H1 (cell line): ENCODE measurements around the gene ZBTB38.

Experiments
- ASH2L ChIP-seq: fragments of 200-600, 300-600 bp; sonication (generic); IDR thresholded peaks from one replicate; pipeline ENCODE4 v1.7.1; 2017; ENCODE audit warnings: low read length
- CREB1 ChIP-seq: IDR thresholded peaks from 2 replicates; pipeline ENCODE4 v1.6.1; 2012; ENCODE audit warnings: inconsistent platforms
- EZH2 ChIP-seq: fragments of 200-600 bp; sonication (generic); IDR thresholded peaks from 2 replicates; pipeline ENCODE4 v1.7.1; 2012; ENCODE audit warnings: low read depth, mild to moderate bottlenecking, moderate library complexity, low read length, inconsistent platforms; ENCODE audit not compliant: severe bottlenecking
- MAX ChIP-seq: IDR thresholded peaks from 2 replicates; pipeline ENCODE4 v1.6.1; 2012; ENCODE audit warnings: inconsistent platforms
- POLR2A ChIP-seq, 2 experiments: IDR thresholded peaks; 1 replicate in 1 of 2; 2 replicates in 1 of 2; pipeline ENCODE4 v1.6.1; 2011; ENCODE audit warnings: low read depth in 2 of 2, low read length in 2 of 2, mild to moderate bottlenecking in 2 of 2; ENCODE audit errors: control extremely low read depth in 1 of 2
- POLR2AphosphoS5 ChIP-seq: IDR thresholded peaks from 2 replicates; pipeline ENCODE4 v1.6.1; 2011; ENCODE audit warnings: low read depth, low read length
- SP2 ChIP-seq: IDR thresholded peaks from 2 replicates; pipeline ENCODE4 v1.6.1; 2012; ENCODE audit warnings: mild to moderate bottlenecking, low read length, inconsistent platforms
- SP4 ChIP-seq: IDR thresholded peaks from 2 replicates; pipeline ENCODE4 v1.6.1; 2012; ENCODE audit warnings: low read length, inconsistent platforms
- SUZ12 ChIP-seq: fragments of 200-600 bp; sonication (generic); IDR thresholded peaks from 2 replicates; pipeline ENCODE4 v1.6.1; 2012; ENCODE audit warnings: mild to moderate bottlenecking, inconsistent platforms, low read length, moderate library complexity, mixed read lengths
- TF ChIP-seq, protein P1 (sequence below), 3 experiments: IDR thresholded peaks; 1 replicate in 2 of 3; 2 replicates in 1 of 3; pipeline versions ENCODE4 v1.5.1 to v1.6.1; 2011; ENCODE audit warnings: low read length in 3 of 3, mild to moderate bottlenecking in 3 of 3, inconsistent platforms in 2 of 3, low read depth in 1 of 3, moderate library complexity in 1 of 3; ENCODE audit not compliant: insufficient read depth in 1 of 3; ENCODE audit errors: control extremely low read depth in 1 of 3
- TF ChIP-seq, protein P2 (sequence below): IDR thresholded peaks from 2 replicates; pipeline ENCODE4 v1.6.1; 2012; ENCODE audit warnings: low read length, inconsistent platforms

DNA sequence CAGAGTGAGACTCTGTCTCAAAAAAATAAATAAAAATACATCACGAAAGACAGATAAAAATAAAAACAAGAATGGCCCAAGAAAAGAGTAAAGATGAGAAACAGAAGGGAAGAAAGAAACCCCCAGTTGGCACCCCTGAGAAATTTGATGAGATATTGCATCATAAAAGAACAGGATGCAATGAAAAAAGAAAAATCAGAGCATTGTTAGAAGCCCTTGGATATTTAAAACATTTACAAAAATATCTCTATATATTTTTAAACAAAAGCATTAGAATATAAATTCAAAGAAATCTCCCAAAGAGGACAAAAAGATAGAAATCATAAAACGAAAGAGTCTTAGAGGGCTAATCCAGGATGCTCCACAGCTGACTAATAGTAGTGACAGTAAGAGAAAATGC lies 18.6 kb upstream of the ZBTB38 start:
- TF ChIP-seq, protein P1, sequence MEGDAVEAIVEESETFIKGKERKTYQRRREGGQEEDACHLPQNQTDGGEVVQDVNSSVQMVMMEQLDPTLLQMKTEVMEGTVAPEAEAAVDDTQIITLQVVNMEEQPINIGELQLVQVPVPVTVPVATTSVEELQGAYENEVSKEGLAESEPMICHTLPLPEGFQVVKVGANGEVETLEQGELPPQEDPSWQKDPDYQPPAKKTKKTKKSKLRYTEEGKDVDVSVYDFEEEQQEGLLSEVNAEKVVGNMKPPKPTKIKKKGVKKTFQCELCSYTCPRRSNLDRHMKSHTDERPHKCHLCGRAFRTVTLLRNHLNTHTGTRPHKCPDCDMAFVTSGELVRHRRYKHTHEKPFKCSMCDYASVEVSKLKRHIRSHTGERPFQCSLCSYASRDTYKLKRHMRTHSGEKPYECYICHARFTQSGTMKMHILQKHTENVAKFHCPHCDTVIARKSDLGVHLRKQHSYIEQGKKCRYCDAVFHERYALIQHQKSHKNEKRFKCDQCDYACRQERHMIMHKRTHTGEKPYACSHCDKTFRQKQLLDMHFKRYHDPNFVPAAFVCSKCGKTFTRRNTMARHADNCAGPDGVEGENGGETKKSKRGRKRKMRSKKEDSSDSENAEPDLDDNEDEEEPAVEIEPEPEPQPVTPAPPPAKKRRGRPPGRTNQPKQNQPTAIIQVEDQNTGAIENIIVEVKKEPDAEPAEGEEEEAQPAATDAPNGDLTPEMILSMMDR (IDR thresholded peaks at IDR 0.05; ENCODE audit: control extremely low read depth in 1 of 3, insufficient read depth in 1 of 3, low read depth in 1 of 3, low read length in 3 of 3) = no peak
- TF ChIP-seq POLR2A (IDR thresholded peaks at IDR 0.05; ENCODE audit: control extremely low read depth in 1 of 2, low read depth in 2 of 2, low read length in 2 of 2) = no peak
- no peak for TF ChIP-seq ASH2L
- TF ChIP-seq POLR2AphosphoS5 = no peak
- no peak for TF ChIP-seq CREB1
- no peak for TF ChIP-seq SUZ12
- TF ChIP-seq EZH2 = no peak
- no peak for TF ChIP-seq SP2
- no peak for TF ChIP-seq SP4
- TF ChIP-seq, protein P2, sequence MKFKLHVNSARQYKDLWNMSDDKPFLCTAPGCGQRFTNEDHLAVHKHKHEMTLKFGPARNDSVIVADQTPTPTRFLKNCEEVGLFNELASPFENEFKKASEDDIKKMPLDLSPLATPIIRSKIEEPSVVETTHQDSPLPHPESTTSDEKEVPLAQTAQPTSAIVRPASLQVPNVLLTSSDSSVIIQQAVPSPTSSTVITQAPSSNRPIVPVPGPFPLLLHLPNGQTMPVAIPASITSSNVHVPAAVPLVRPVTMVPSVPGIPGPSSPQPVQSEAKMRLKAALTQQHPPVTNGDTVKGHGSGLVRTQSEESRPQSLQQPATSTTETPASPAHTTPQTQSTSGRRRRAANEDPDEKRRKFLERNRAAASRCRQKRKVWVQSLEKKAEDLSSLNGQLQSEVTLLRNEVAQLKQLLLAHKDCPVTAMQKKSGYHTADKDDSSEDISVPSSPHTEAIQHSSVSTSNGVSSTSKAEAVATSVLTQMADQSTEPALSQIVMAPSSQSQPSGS = no peak
- no peak for TF ChIP-seq MAX
